AG10803 (cell line): ENCODE data around the gene CAPN11.

ENCODE experiments used
- DNase-seq: peaks from one replicate; pipeline ENCODE4 v3.0.0; 2010; ENCODE audit warnings: low read depth
- H3K4me3 ChIP-seq: 2 replicates; pipeline ENCODE4 v1.5.1; 2011; ENCODE audit warnings: mild to moderate bottlenecking, low read length, control low read depth
- TF ChIP-seq, protein P1 (sequence below): conservative IDR thresholded peaks from 2 replicates; pipeline ENCODE4 v1.5.1; 2011; ENCODE audit warnings: mild to moderate bottlenecking, low read length, control low read depth, inconsistent platforms

Gene CAPN11

GRCh38 chr6:44220913-44221290 is 62.3 kb downstream of the CAPN11 start:
- DNase-seq: no peak
- TF ChIP-seq, protein P1, sequence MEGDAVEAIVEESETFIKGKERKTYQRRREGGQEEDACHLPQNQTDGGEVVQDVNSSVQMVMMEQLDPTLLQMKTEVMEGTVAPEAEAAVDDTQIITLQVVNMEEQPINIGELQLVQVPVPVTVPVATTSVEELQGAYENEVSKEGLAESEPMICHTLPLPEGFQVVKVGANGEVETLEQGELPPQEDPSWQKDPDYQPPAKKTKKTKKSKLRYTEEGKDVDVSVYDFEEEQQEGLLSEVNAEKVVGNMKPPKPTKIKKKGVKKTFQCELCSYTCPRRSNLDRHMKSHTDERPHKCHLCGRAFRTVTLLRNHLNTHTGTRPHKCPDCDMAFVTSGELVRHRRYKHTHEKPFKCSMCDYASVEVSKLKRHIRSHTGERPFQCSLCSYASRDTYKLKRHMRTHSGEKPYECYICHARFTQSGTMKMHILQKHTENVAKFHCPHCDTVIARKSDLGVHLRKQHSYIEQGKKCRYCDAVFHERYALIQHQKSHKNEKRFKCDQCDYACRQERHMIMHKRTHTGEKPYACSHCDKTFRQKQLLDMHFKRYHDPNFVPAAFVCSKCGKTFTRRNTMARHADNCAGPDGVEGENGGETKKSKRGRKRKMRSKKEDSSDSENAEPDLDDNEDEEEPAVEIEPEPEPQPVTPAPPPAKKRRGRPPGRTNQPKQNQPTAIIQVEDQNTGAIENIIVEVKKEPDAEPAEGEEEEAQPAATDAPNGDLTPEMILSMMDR: no peak
- no peak overlapping the region for H3K4me3 ChIP-seq

DNA sequence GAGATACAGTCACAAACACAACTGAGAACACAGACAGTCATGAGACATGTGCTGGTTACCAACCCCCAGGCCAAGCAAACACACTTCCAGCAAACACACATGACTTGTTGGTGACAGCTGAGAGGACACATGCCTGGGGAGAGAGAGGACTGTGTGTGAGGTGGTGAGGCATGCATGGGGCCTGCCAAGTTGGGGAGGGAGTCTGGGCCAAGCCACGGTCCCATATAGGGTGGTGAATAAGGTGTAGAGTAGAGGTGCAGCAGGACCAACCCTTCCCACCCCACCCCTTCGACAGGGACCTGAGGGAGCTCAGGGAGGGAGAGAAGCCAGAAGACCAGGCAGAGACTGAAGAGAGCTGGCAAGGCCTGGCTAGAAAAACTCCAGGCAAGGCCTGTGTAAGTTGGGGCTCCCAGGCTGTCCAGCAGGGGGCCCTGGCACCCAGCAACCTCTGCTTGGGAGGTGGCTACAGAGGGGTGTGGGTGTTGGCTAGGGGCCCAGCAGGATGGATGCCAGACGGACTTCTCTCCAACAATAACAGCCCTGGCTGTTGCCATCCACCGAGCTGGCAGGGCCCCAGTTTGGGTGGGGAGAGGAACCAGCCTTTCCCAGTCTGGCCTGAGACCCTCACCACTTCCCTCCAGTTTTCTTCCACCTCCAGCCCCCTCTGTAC is 62.8 kb downstream of the CAPN11 start:
- DNase-seq: peak; percentile 77
- TF ChIP-seq, protein P1: peak; percentile 69
- no peak overlapping the region for H3K4me3 ChIP-seq

- H3K4me3 ChIP-seq: no peak overlapping the region
- no peak for DNase-seq
- TF ChIP-seq, protein P1: no peak
Observed at GRCh38 chr6:44221961-44222335, 63.3 kb downstream of the CAPN11 start.

- TF ChIP-seq, protein P1: no peak
- peak overlapping the region; percentile 57 for H3K4me3 ChIP-seq
- DNase-seq: no peak
Observed at GRCh38 chr6:44222486-44223318, 64.1 kb downstream of the CAPN11 start.

GRCh38 chr6:44223319-44224028 is 64.9 kb downstream of the CAPN11 start, which contains the start of gene SLC29A1:
SLC29A1 (plus strand) TSS chr6:44223595; CDS start chr6:44227314, 3,719 bp downstream.
- no peak for DNase-seq
- peak within 1 kb of the TSS; percentile 57 for H3K4me3 ChIP-seq
- TF ChIP-seq, protein P1: peak; percentile 23

- H3K4me3 ChIP-seq: peak overlapping the region; percentile 57
- TF ChIP-seq, protein P1: no peak
- no peak for DNase-seq
Observed at GRCh38 chr6:44224029-44224964, 65.7 kb downstream of the CAPN11 start.
